Measurements from ENCODE around the gene COX6B2.
A peak's percentile ranks its signal among the peaks of the same experiment; 100 is the strongest.

COX6B2 gene

GRCh38 chr19:55312621-55313512 lies 41.7 kb downstream of the COX6B2 start:
- DNase-seq (ENCODE audit: low spot score) (no peak), FAIRE-seq (no peak)

- FAIRE-seq (no peak), DNase-seq (ENCODE audit: low spot score) (no peak)
Observed at GRCh38 chr19:55311797-55312196, 42.7 kb downstream of the COX6B2 start.

GRCh38 chr19:55311397-55311796 lies 43.1 kb downstream of the COX6B2 start:
- FAIRE-seq (no peak), DNase-seq (ENCODE audit: low spot score) (no peak)

GRCh38 chr19:55310498-55310897 lies 44.0 kb downstream of the COX6B2 start:
- no peak for FAIRE-seq

GRCh38 chr19:55309448-55309847 lies 45.1 kb downstream of the COX6B2 start:
- FAIRE-seq (no peak), DNase-seq (ENCODE audit: low spot score) (no peak)

More at GRCh38 chr19:55310498-55310897, 44.0 kb downstream of the COX6B2 start:
- no peak for DNase-seq (ENCODE audit: low spot score)

- DNase-seq (ENCODE audit: low spot score) (no peak), FAIRE-seq (no peak)
Observed at GRCh38 chr19:55308281-55308680, 46.2 kb downstream of the COX6B2 start.

- FAIRE-seq (no peak), DNase-seq (ENCODE audit: low spot score) (no peak)
Observed at GRCh38 chr19:55306712-55307111, 47.8 kb downstream of the COX6B2 start.

- DNase-seq (ENCODE audit: low spot score) = peak; percentile 20
- FAIRE-seq = no peak
Observed at GRCh38 chr19:55305983-55306562, 48.4 kb downstream of the COX6B2 start.

- no peak for DNase-seq (ENCODE audit: low spot score)
Observed at GRCh38 chr19:55305491-55305890, 49.0 kb downstream of the COX6B2 start.

GRCh38 chr19:55304980-55305379 lies 49.5 kb downstream of the COX6B2 start:
- DNase-seq (ENCODE audit: low spot score) (no peak), FAIRE-seq (no peak)

More at GRCh38 chr19:55305491-55305890, 49.0 kb downstream of the COX6B2 start:
- FAIRE-seq = no peak

- no peak for FAIRE-seq
- peak; percentile 13 for DNase-seq (ENCODE audit: low spot score)
Observed at GRCh38 chr19:55304279-55304978, 50.1 kb downstream of the COX6B2 start.

- FAIRE-seq = no peak
Observed at GRCh38 chr19:55303477-55303876, 51.0 kb downstream of the COX6B2 start.

GRCh38 chr19:55302318-55302703 lies 52.2 kb downstream of the COX6B2 start:
- FAIRE-seq (no peak), DNase-seq (ENCODE audit: low spot score) (no peak)

More at GRCh38 chr19:55303477-55303876, 51.0 kb downstream of the COX6B2 start:
- no peak for DNase-seq (ENCODE audit: low spot score)

GRCh38 chr19:55301459-55302317 lies 52.8 kb downstream of the COX6B2 start:
- DNase-seq (ENCODE audit: low spot score) = peak; percentile 56

GRCh38 chr19:55300886-55301458 lies 53.5 kb downstream of the COX6B2 start:
- no peak for FAIRE-seq
- DNase-seq (ENCODE audit: low spot score) = no peak

More at GRCh38 chr19:55301459-55302317, 52.8 kb downstream of the COX6B2 start:
- FAIRE-seq = no peak

- DNase-seq (ENCODE audit: low spot score) (no peak), FAIRE-seq (no peak)
Observed at GRCh38 chr19:55299991-55300390, 54.5 kb downstream of the COX6B2 start.

Measured in RCC 7860 (cell line).